HT-29 (cell line): ENCODE data around the gene CCDC150. TPM values are rescaled to one million over a fixed set of nuclear protein-coding genes. Genes with fewer than 3 reads are reported as not detected.

Experiments used
- small RNA-seq: library from RNA; depleted of rRNA; stranded (forward); fragments of <200 nt; gene quantifications from one replicate; pipeline ENCODE3, GENCODE V24; 2014
- total RNA-seq: library from RNA; depleted of rRNA; stranded (reverse); fragments of >200 nt; shearing (Covaris generic); gene quantifications from 2 replicates; pipeline ENCODE4 v1.2.3, GENCODE V29; 2014; rRNA removed

Gene CCDC150
- total RNA-seq, 1 experiment from 2014 or later, result 8.9 TPM

Small RNA genes lying within 50 kb of the gene (small RNA-seq; reads per million reads assigned to genes)
- not detected for gene RF00424

Other genes with a start within 250 kb of the CCDC150 start
- 0.03 TPM in 1 of 2 replicates, not detected in the other for gene HECW2, start 46.2 kb upstream of the CCDC150 start, total RNA-seq
- gene GTF3C3, start 160.0 kb downstream of the CCDC150 start, total RNA-seq, result 20.1 and 24.2 TPM in 2 replicates
- gene C2orf66, start 169.6 kb downstream of the CCDC150 start, total RNA-seq, result not detected in 2 replicates